HL-60 (cell line): ENCODE data around the gene TMEM273.

Experiments used
- CTCF ChIP-seq: IDR thresholded peaks from one replicate; pipeline ENCODE4 v1.5.1; 2011; ENCODE audit warnings: low read length, control low read depth, inconsistent platforms; ENCODE audit not compliant: insufficient read depth
- GABPA ChIP-seq: IDR thresholded peaks from 2 replicates; pipeline ENCODE4 v1.6.1; 2012; ENCODE audit warnings: low read depth
- REST ChIP-seq: IDR thresholded peaks from 2 replicates; pipeline ENCODE4 v1.6.1; 2012; ENCODE audit warnings: low read depth; ENCODE audit not compliant: insufficient replicate concordance

GRCh38 chr10:49230004-49230403, 41.8 kb upstream of the TMEM273 start:
- TF ChIP-seq CTCF, result no peak
- TF ChIP-seq GABPA, result no peak
- no peak for TF ChIP-seq REST
